ENCODE measurements around the gene CD1D.
"Not testable (repeated sequence)": the region's sequence is repeated elsewhere in the genome, so short reads cannot be mapped to it uniquely, and the experiment has no call there.

Gene CD1D

DNA sequence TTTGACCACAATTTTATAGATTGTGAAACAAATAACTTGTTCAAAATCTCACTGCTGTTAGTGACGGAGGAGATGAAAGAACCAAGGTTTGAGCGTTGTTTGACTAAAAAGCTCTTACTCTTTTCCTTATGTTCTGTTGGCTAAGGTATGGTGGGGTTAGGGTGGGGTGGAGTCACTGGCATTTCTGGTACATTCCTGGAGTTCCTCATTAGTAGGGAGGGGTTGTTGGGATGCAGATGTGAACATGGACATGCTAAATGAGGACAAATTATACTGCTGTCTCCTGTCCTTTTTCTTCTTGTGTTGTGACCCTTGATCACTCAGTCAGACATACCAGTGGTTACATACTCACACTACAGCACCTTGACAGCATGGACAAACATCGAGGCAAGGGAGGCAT lies 26.2 kb upstream of the CD1D start:
- TF ChIP-seq, protein P1, sequence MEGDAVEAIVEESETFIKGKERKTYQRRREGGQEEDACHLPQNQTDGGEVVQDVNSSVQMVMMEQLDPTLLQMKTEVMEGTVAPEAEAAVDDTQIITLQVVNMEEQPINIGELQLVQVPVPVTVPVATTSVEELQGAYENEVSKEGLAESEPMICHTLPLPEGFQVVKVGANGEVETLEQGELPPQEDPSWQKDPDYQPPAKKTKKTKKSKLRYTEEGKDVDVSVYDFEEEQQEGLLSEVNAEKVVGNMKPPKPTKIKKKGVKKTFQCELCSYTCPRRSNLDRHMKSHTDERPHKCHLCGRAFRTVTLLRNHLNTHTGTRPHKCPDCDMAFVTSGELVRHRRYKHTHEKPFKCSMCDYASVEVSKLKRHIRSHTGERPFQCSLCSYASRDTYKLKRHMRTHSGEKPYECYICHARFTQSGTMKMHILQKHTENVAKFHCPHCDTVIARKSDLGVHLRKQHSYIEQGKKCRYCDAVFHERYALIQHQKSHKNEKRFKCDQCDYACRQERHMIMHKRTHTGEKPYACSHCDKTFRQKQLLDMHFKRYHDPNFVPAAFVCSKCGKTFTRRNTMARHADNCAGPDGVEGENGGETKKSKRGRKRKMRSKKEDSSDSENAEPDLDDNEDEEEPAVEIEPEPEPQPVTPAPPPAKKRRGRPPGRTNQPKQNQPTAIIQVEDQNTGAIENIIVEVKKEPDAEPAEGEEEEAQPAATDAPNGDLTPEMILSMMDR (conservative IDR thresholded peaks at IDR 0.05; ENCODE audit: low read depth, low read length): no peak
- no peak for DNase-seq (ENCODE audit: low read depth)
- H3K4me3 ChIP-seq (ENCODE audit: low read length): no peak overlapping the region

DNA sequence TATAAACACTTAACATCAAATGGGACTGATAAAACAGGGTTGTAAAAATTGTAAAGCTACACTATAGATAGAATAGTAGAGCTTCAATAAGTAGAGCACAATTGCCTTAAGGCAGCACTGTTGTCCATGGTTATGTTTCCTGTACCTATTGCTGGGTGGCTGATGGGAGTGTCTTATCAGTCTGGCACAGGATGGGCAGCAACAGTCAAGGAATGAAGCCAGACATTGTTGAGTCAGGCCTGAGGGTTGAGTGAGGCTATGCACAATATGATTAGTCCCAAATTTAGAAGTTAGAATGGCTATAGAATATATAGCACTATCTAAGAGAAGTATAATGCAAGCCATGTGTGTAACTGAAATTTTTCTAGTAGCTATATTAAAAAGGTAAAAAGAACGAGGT lies 25.0 kb upstream of the CD1D start:
- DNase-seq (ENCODE audit: low read depth): no peak
- TF ChIP-seq, protein P1 (conservative IDR thresholded peaks at IDR 0.05; ENCODE audit: low read depth, low read length): no peak
- H3K4me3 ChIP-seq (ENCODE audit: low read length): no peak overlapping the region

DNA sequence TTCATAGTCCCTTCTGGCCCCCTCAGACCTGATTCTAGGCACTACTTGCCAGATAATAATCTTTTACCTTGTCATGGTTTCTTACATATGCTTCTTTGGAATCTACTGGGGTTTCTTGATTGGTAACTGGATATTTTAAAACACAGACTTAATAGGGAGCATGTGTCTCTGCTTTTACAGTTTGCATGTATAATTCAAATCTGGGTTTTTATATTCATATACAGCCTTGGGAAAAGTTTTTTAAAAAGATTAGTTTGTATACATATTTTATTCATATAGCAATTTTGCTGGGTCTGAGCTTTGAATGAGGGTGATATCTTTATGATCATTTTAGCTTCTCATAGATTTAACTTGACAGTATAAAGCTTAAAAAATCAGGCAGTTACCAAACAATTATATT lies 21.1 kb upstream of the CD1D start:
- H3K4me3 ChIP-seq (ENCODE audit: low read length): no peak overlapping the region
- TF ChIP-seq, protein P1 (conservative IDR thresholded peaks at IDR 0.05; ENCODE audit: low read depth, low read length): no peak
- DNase-seq (ENCODE audit: low read depth): no peak

DNA sequence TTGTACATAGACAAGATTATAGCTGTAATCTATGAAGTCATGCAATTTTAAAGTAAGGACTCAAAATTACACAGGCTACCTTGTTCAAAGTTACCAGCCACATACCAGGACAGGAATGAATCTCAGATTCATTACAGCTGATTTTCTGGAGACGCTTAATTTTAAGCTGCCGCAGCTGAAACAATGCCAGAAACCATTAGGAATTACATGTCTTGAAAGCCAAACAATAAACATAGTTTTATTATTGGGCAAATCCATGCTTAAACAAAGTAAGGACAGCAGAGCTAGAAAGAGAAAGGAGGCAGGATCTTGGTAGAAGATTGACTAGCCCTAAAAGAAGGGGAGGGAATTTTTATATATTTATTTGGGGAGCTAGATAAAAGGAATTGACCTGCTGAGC lies 19.2 kb upstream of the CD1D start:
- no peak for DNase-seq (ENCODE audit: low read depth)
- TF ChIP-seq, protein P1 (conservative IDR thresholded peaks at IDR 0.05; ENCODE audit: low read depth, low read length): no peak
- no peak overlapping the region for H3K4me3 ChIP-seq (ENCODE audit: low read length)

DNA sequence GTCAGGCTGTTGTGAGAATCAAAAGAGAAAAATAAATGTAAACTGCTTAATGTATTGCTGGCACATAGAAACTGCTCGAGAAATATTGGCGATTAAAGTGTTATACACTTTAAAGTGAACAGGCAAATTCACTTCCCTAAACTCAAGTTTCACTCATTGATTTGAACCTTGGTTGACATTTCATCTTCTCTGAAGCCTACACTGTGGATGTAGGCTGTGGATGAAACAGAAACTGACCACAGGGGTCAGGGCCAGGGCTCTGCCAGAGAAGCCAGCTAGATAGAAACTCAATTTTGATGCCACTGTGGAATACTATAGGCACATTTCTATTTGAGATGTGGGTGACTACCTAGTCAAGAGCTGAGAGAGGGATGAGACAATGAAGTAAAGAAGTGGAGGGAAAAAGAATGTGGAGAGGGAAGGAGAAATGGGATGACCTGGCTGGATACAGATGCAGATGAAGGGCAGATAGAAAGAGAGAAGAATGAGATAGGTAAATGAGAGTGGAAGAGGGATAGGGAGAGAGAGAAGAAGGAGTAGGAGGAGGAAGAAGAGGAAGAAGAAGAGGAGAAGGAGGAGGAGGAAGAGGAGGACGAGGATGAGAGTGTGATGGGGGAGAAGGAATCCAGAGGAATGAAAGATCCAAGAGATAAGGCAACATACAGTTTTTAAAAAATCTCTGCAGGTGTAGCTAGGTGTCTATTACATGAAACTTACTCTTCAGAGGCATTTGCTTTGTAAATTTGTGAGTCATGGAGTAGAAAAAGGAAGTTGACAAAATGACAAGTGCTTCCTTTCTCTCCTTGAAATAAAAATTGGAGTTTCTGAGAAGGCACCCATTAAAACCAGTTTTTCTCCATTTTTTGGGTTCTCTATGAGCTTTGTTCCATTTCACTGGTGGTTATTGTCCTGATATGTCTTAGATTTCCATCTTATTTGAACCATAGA lies 17.4 kb upstream of the CD1D start:
- no peak for DNase-seq (ENCODE audit: low read depth)
- no peak overlapping the region for H3K4me3 ChIP-seq (ENCODE audit: low read length)
- TF ChIP-seq, protein P1 (conservative IDR thresholded peaks at IDR 0.05; ENCODE audit: low read depth, low read length): no peak

DNA sequence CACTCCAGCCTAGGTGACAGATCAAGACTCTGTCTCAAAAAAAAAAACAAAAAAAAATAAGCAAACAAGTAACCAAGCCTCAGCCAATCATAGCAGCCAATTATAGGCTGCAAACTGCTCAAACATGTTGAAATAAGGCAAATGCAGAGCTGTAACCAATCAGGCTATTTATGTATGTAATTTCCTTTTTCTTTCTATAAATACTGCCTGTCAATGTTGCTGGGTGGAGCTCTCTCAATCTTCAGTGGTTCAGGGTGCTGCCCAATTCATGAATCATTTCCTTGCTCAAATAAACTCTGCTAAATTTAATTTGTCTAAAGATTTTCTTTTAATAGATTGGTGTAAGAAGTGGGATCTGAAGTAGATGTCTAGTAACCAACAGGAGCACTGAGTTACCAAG lies 11.6 kb upstream of the CD1D start:
- TF ChIP-seq, protein P1 (conservative IDR thresholded peaks at IDR 0.05; ENCODE audit: low read depth, low read length): no peak
- no peak overlapping the region for H3K4me3 ChIP-seq (ENCODE audit: low read length)

DNA sequence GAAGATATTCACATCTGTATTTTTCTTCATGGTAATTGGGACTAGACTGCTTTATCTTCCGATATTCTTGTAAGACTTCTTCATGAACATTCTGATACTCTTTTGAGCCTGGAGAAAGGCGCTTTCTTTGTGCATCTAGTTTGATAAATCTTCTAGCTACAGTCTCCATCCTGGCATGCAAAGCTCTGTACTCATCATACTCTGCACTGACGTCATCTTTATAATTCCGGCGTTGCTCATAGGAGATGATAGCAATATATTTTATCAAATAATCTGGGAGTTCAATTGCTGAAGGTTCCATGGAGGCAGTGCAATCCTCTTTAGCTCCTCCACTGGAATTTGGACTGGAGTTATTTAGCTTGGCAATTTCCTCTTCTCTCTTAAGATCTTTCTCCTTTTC lies 4.8 kb upstream of the CD1D start:
- DNase-seq (ENCODE audit: low read depth); H3K4me3 ChIP-seq (ENCODE audit: low read length): not testable (repeated sequence)

More for the DNA sequence above, 11.6 kb upstream of the CD1D start:
- no peak for DNase-seq (ENCODE audit: low read depth)

Measured in retinal pigment epithelial cell (primary cell).